ENCODE data around the gene CBX1. TPM values are rescaled to one million over a fixed set of nuclear protein-coding genes. Genes with fewer than 3 reads are reported as not detected.

Gene CBX1
- total RNA-seq, 2 donors from 2014 or later = 173 to 230 TPM

GRCh38 chr17:48051706-48052486 is 49.4 kb downstream of the CBX1 start:
- no peaks in the 10 kb centered on the region for H3K27me3 ChIP-seq (ENCODE audit: control insufficient read depth, insufficient read depth, low read length, poor library complexity, severe bottlenecking)
- peak overlapping the region; percentile 41 for H3K4me3 ChIP-seq (ENCODE audit: low read length)
- DNase-seq = peak; percentile 66
- Mint-ChIP-seq H3K27me3 (ENCODE audit: insufficient read depth) (no peaks in the 10 kb centered on the region), H3K4me3 (peak overlapping the region; percentile 19), H3K9me3 (no peaks in the 10 kb centered on the region), H3K27ac (peak overlapping the region; percentile 66), H3K4me1 (peaks cover 64% of the 10 kb centered on the region), H3K36me3 (ENCODE audit: low read depth) (peaks cover 32% of the 10 kb centered on the region)
- H3K36me3 ChIP-seq (ENCODE audit: control insufficient read depth, insufficient read depth, low read length) = peaks cover 56% of the 10 kb centered on the region
- no peaks in the 10 kb centered on the region for H3K9me3 ChIP-seq (ENCODE audit: control insufficient read depth, low read length)
- peaks cover 27% of the 10 kb centered on the region for H3K4me1 ChIP-seq (ENCODE audit: control insufficient read depth, insufficient read depth, low read length)
- no peak for TF ChIP-seq CTCF (conservative IDR thresholded peaks at IDR 0.05)
- peak overlapping the region; percentile 47 for H3K27ac ChIP-seq (ENCODE audit: low read depth, low read length)
- H3K9ac ChIP-seq (ENCODE audit: extremely low read depth, low read length, poor library complexity, severe bottlenecking) = no peak overlapping the region
- 56 to 86% methylated on average over 4 to 5 of the region's 5 CpGs for WGBS, 2 experiments (ENCODE audit: insufficient coverage in 1 of 2, insufficient read length in 1 of 2)

- Histone ChIP-seq H3K4me1 (ENCODE audit: control insufficient read depth, insufficient read depth, low read length) (peaks cover 30% of the 10 kb centered on the region), H3K27me3 (ENCODE audit: control insufficient read depth, insufficient read depth, low read length, poor library complexity, severe bottlenecking) (no peaks in the 10 kb centered on the region), H3K9me3 (ENCODE audit: control insufficient read depth, low read length) (no peaks in the 10 kb centered on the region), H3K27ac (ENCODE audit: low read depth, low read length) (peak overlapping the region; percentile 47), H3K36me3 (ENCODE audit: control insufficient read depth, insufficient read depth, low read length) (peaks cover 50% of the 10 kb centered on the region), H3K4me3 (ENCODE audit: low read length) (peak overlapping the region; percentile 41), H3K9ac (ENCODE audit: extremely low read depth, low read length, poor library complexity, severe bottlenecking) (no peak overlapping the region)
- Mint-ChIP-seq H3K4me3 (peak overlapping the region; percentile 89), H3K27ac (peak overlapping the region; percentile 66), H3K27me3 (ENCODE audit: insufficient read depth) (no peaks in the 10 kb centered on the region), H3K36me3 (ENCODE audit: low read depth) (peaks cover 26% of the 10 kb centered on the region), H3K4me1 (peaks cover 64% of the 10 kb centered on the region), H3K9me3 (no peaks in the 10 kb centered on the region)
- TF ChIP-seq CTCF (conservative IDR thresholded peaks at IDR 0.05) = no peak
- no peak for DNase-seq
- WGBS, 2 experiments (ENCODE audit: insufficient coverage in 1 of 2, insufficient read length in 1 of 2) = 90 to 92% methylated on average over 6 to 10 of the region's 10 CpGs
Measured at GRCh38 chr17:48051283-48051682, 50.0 kb downstream of the CBX1 start.

GRCh38 chr17:48048384-48049126 is 52.7 kb downstream of the CBX1 start:
- H3K4me1 Mint-ChIP-seq = peaks cover 46% of the 10 kb centered on the region
- WGBS, 2 experiments (ENCODE audit: insufficient coverage in 1 of 2, insufficient read length in 1 of 2) = 0 to 2% methylated on average over 6 to 53 of the region's 53 CpGs

More at GRCh38 chr17:48048384-48049126, 52.7 kb downstream of the CBX1 start:
- Mint-ChIP-seq H3K4me3 (peak overlapping the region; percentile 89), H3K27me3 (ENCODE audit: insufficient read depth) (peaks cover 1% of the 10 kb centered on the region), H3K36me3 (ENCODE audit: low read depth) (peaks cover 18% of the 10 kb centered on the region), H3K27ac (peak overlapping the region; percentile 93), H3K9me3 (no peaks in the 10 kb centered on the region)
- Histone ChIP-seq H3K4me1 (ENCODE audit: control insufficient read depth, insufficient read depth, low read length) (peaks cover 18% of the 10 kb centered on the region), H3K4me3 (ENCODE audit: low read length) (peak overlapping the region; percentile 98), H3K9ac (ENCODE audit: extremely low read depth, low read length, poor library complexity, severe bottlenecking) (peak overlapping the region; percentile 70), H3K27me3 (ENCODE audit: control insufficient read depth, insufficient read depth, low read length, poor library complexity, severe bottlenecking) (no peaks in the 10 kb centered on the region), H3K27ac (ENCODE audit: low read depth, low read length) (peak overlapping the region; percentile 87), H3K9me3 (ENCODE audit: control insufficient read depth, low read length) (no peaks in the 10 kb centered on the region), H3K36me3 (ENCODE audit: control insufficient read depth, insufficient read depth, low read length) (peaks cover 32% of the 10 kb centered on the region)
- TF ChIP-seq CTCF (conservative IDR thresholded peaks at IDR 0.05) = no peak
- peak; percentile 98 for DNase-seq
